HCT116 (cell line): ENCODE measurements around the gene COL5A1. TPM values are rescaled to one million over a fixed set of nuclear protein-coding genes. Genes with fewer than 3 reads are reported as not detected.

Experiments used
- ATAC-seq: fragments of 200-7000 bp; cut with Tn5 transposase; 2 replicates; pipeline ENCODE4 v1.9.1; 2020; ENCODE audit warnings: mild to moderate bottlenecking, moderate library complexity
- BruUV-seq: library from RNA; stranded (reverse); fragments of 400-500 nt; replicated peaks from 2 replicates; lab custom pipeline; 2021; lab: Mats Ljungman, UMichigan
- CTCF ChIA-PET: fragments of 300-600 bp; sonication (Branson Sonifier 250); formaldehyde crosslinking; loops from one replicate; lab custom pipeline; 2021; ENCODE audit warnings: antibody characterized with exemption; lab: Charles Lee
- POLR2A ChIA-PET: fragments of 300-600, 350-600 bp; sonication (Branson Sonifier 250); formaldehyde crosslinking; loops from one replicate; lab custom pipeline; 2021; ENCODE audit warnings: antibody characterized with exemption; lab: Charles Lee
- RAD21 ChIA-PET, 2 experiments: fragments of 300-600 bp; sonication (Branson Sonifier 250); formaldehyde crosslinking; loops; one replicate each; lab custom pipeline; 2023; ENCODE audit warnings: low total read pairs in 2 of 2; ENCODE audit not compliant: uncharacterized antibody in 2 of 2, unreplicated experiment in 2 of 2, low non-redundant PET in 1 of 2; lab: Charles Lee
- DNase-seq: peaks from one replicate; pipeline ENCODE4 v3.0.0-alpha.2; 2010; ENCODE audit warnings: low read depth, low spot score
- H2AFZ ChIP-seq: fragments of 200-600 bp; shearing (Covaris generic), sonication (generic); 2 replicates; pipeline ENCODE4 v1.6.1; 2017; ENCODE audit warnings: low read depth, mixed run types, mixed read lengths, antibody characterized with exemption, low read length; ENCODE audit not compliant: poor library complexity, severe bottlenecking
- H3K27ac ChIP-seq: 2 replicates; pipeline ENCODE4 v1.5.1; 2012; ENCODE audit warnings: low read depth, low read length
- H3K27me3 ChIP-seq: fragments of 200-600 bp; sonication (generic); 2 replicates; pipeline ENCODE4 v1.6.1; 2016; ENCODE audit warnings: mixed run types, low read length, mixed read lengths; ENCODE audit not compliant: insufficient read depth
- H3K36me3 ChIP-seq, 2 experiments: fragments of 200-500 bp in 1 of 2; fragments of 200-600 bp in 1 of 2; sonication (Bioruptor generic) in 1 of 2; sonication (generic) in 1 of 2; 2 replicates each; pipeline versions ENCODE4 v1.5.1 to v1.6.1; 2014 to 2016; ENCODE audit warnings: low read length in 2 of 2, inconsistent platforms in 1 of 2, mixed read lengths in 1 of 2, mixed run types in 1 of 2; ENCODE audit not compliant: insufficient read depth in 2 of 2, control insufficient read depth in 1 of 2
- H3K4me1 ChIP-seq, 2 experiments: fragments of 200-600 bp in 1 of 2; sonication (generic) in 1 of 2; 2 replicates each; pipeline versions ENCODE4 v1.5.1 to v1.6.1; 2012 to 2017; ENCODE audit warnings: low read length in 2 of 2, inconsistent platforms in 1 of 2, mild to moderate bottlenecking in 1 of 2, mixed read lengths in 1 of 2, mixed run types in 1 of 2, moderate library complexity in 1 of 2; ENCODE audit not compliant: insufficient read depth in 2 of 2, control insufficient read depth in 1 of 2
- H3K4me2 ChIP-seq: fragments of 200-600 bp; sonication (generic); 2 replicates; pipeline ENCODE4 v1.6.1; 2017; ENCODE audit warnings: mixed run types, low read length, mixed read lengths
- H3K4me3 ChIP-seq, 2 experiments: fragments of 200-600 bp in 1 of 2; sonication (generic) in 1 of 2; replicated peaks in 1 of 2; 2 replicates each; pipeline ENCODE4 v1.5.1; 2011 to 2016; ENCODE audit warnings: low read length in 2 of 2, control low read depth in 1 of 2, low read depth in 1 of 2, mild to moderate bottlenecking in 1 of 2, mixed read lengths in 1 of 2, mixed run types in 1 of 2
- H3K79me2 ChIP-seq: fragments of 200-600 bp; sonication (generic); 2 replicates; pipeline ENCODE4 v1.6.1; 2017; ENCODE audit warnings: mild to moderate bottlenecking, mixed run types, low read length, moderate library complexity, mixed read lengths; ENCODE audit not compliant: insufficient read depth
- H3K9ac ChIP-seq: fragments of 200-600 bp; sonication (generic); 2 replicates; pipeline ENCODE4 v1.6.1; 2016; ENCODE audit warnings: low read length, mixed read lengths
- H3K9me2 ChIP-seq: fragments of 200-600 bp; sonication (generic), shearing (Covaris generic); 2 replicates; pipeline ENCODE4 v1.6.1; 2017; ENCODE audit warnings: mixed run types, mild to moderate bottlenecking, moderate library complexity; ENCODE audit not compliant: insufficient read depth
- H3K9me3 ChIP-seq, 2 experiments: fragments of 200-500 bp in 1 of 2; fragments of 200-600 bp in 1 of 2; sonication (Bioruptor generic) in 1 of 2; sonication (generic) in 1 of 2; 2 replicates each; pipeline ENCODE4 v1.6.1; 2014 to 2017; ENCODE audit warnings: low read length in 2 of 2, mixed read lengths in 2 of 2, inconsistent platforms in 1 of 2, low read depth in 1 of 2, mild to moderate bottlenecking in 1 of 2, mixed run types in 1 of 2, moderate library complexity in 1 of 2; ENCODE audit not compliant: control insufficient read depth in 1 of 2, insufficient read depth in 1 of 2
- H4K20me1 ChIP-seq: fragments of 200-600 bp; sonication (generic), shearing (Covaris generic); 2 replicates; pipeline ENCODE4 v1.6.1; 2017; ENCODE audit warnings: mixed run types, mild to moderate bottlenecking, moderate library complexity; ENCODE audit not compliant: insufficient read depth
- CBX3 ChIP-seq: IDR thresholded peaks from 2 replicates; pipeline ENCODE4 v1.6.1; 2012; ENCODE audit warnings: low read depth
- CEBPB ChIP-seq: IDR thresholded peaks from 2 replicates; pipeline ENCODE4 v1.6.1; 2012; ENCODE audit warnings: low read depth
- ELF1 ChIP-seq: IDR thresholded peaks from 2 replicates; pipeline ENCODE4 v1.6.1; 2012; ENCODE audit warnings: low read depth, borderline replicate concordance
- EZH2 ChIP-seq: fragments of 200-600 bp; sonication (generic); IDR thresholded peaks from 2 replicates; pipeline ENCODE4 v1.6.1; 2017; ENCODE audit warnings: antibody characterized with exemption, mixed run types
- EZH2phosphoT487 ChIP-seq: fragments of 200-600 bp; IDR thresholded peaks from 2 replicates; pipeline ENCODE4 v1.6.1; 2018; ENCODE audit warnings: antibody characterized with exemption, borderline replicate concordance
- FOSL1 ChIP-seq: IDR thresholded peaks from 2 replicates; pipeline ENCODE4 v1.6.1; 2012; ENCODE audit warnings: low read depth
- JUND ChIP-seq: IDR thresholded peaks from 2 replicates; pipeline ENCODE4 v1.6.1; 2012
- RAD21 ChIP-seq: IDR thresholded peaks from 2 replicates; pipeline ENCODE4 v1.6.1; 2012; ENCODE audit warnings: low read depth, mild to moderate bottlenecking
- SP1 ChIP-seq: IDR thresholded peaks from 2 replicates; pipeline ENCODE4 v1.6.1; 2012; ENCODE audit warnings: low read depth
- YY1 ChIP-seq: IDR thresholded peaks from 2 replicates; pipeline ENCODE4 v1.6.1; 2011; ENCODE audit warnings: low read length, low read depth, moderate library complexity, mild to moderate bottlenecking; ENCODE audit not compliant: insufficient replicate concordance; ENCODE audit errors: extremely low read depth
- ZFX ChIP-seq: fragments of 450-650 bp; IDR thresholded peaks from 2 replicates; pipeline ENCODE4 v1.6.1; 2017
- ZNF274 ChIP-seq: fragments of 200-500 bp; sonication (Bioruptor generic); IDR thresholded peaks from 2 replicates; pipeline ENCODE4 v1.6.1; 2014; ENCODE audit warnings: mild to moderate bottlenecking, low read depth, low read length, inconsistent platforms
- intact Hi-C: fragments of 100-400 bp; cut with micrococcal nuclease; formaldehyde crosslinking; loops from 2 replicates; pipeline ENCODE4 v1.10.0; 2022
- total RNA-seq: library from RNA; stranded (reverse); gene quantifications from one replicate; pipeline ENCODE4 v1.2.1, GENCODE V29; 2021; ENCODE audit not compliant: unreplicated experiment
- TF ChIP-seq, protein P1 (sequence below), 3 experiments: fragments of 200-600 bp in 1 of 3; sonication (generic) in 1 of 3; IDR thresholded peaks in 2 of 3; conservative IDR thresholded peaks in 1 of 3; 2 replicates each; pipeline ENCODE4 v1.5.1; 2012 to 2017; ENCODE audit warnings: low read depth in 2 of 3, low read length in 2 of 3, antibody characterized with exemption in 1 of 3, borderline replicate concordance in 1 of 3, control low read depth in 1 of 3, mild to moderate bottlenecking in 1 of 3, mixed read lengths in 1 of 3, mixed run types in 1 of 3, moderate library complexity in 1 of 3; ENCODE audit not compliant: insufficient read depth in 1 of 3
- TF ChIP-seq, protein P2 (sequence below): IDR thresholded peaks from 2 replicates; pipeline ENCODE4 v1.6.1; 2012
- TF ChIP-seq, protein P3 (sequence below): IDR thresholded peaks from 2 replicates; pipeline ENCODE4 v1.6.1; 2011; ENCODE audit warnings: mild to moderate bottlenecking, low read length, moderate library complexity; ENCODE audit not compliant: insufficient replicate concordance; ENCODE audit errors: extremely low read depth

The COL5A1 gene
- total RNA-seq, 1 experiment from 2014 or later, result 0.30 TPM

DNA sequence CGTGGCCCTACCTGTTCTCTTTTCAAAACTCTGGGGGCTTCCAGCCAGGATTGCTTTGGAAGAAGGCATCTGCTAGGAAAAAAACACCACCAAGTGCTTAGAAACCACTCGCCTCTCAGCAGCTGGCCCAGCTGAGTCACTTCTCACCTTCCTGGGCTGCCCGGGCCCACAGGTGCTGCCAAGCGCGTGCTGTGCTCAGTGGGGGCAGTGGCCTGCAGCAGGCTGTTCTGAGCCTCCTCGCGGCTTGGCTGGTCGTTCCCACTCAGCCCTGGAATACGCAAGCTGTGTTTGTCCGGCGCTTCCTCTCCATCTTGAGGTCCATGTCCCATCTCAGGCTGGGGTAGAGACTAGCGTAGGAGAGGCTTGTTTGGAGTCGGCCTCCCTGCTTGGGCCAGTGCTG lies 136.6 kb downstream of the COL5A1 start:
- intact Hi-C loops, result loop anchor here (5.0 kb wide), 2 partner anchors 304 to 634 kb away; no protein-coding TSS in a partner anchor
- H3K4me1 ChIP-seq, result peaks cover 3 to 5% of the 10 kb centered on the region in 2 experiments; a peak in 2 of 4 replicates
- ChIA-PET RAD21 (no interaction called here), POLR2A (no interaction called here), CTCF (interaction anchor here (0.5 to 1.1 kb wide), 7 partner anchors 9 to 453 kb away, joined by 3 to 5 read pairs (median 3); no protein-coding TSS in a partner anchor)
- H3K27ac ChIP-seq, result no peak overlapping the region
- no peaks in the 10 kb centered on the region for H3K9me3 ChIP-seq
- H3K79me2 ChIP-seq, result no peaks in the 10 kb centered on the region
- H3K9me2 ChIP-seq, result no peaks in the 10 kb centered on the region
- H3K36me3 ChIP-seq, result no peaks in the 10 kb centered on the region
- no peak overlapping the region for H3K9ac ChIP-seq
- H3K4me2 ChIP-seq, result no peak overlapping the region
- no TSS peak for BruUV-seq
- H3K27me3 ChIP-seq, result no peaks in the 10 kb centered on the region
- no peak for TF ChIP-seq CEBPB
- TF ChIP-seq EZH2, result no peak
- TF ChIP-seq CBX3, result no peak
- no peak for TF ChIP-seq SP1
- no peak for TF ChIP-seq FOSL1
- TF ChIP-seq YY1, result no peak
- no peak for DNase-seq
- ATAC-seq, result no peak
- no peaks in the 10 kb centered on the region for H4K20me1 ChIP-seq
- no peak overlapping the region for H2AFZ ChIP-seq
- no peak overlapping the region for H3K4me3 ChIP-seq

DNA sequence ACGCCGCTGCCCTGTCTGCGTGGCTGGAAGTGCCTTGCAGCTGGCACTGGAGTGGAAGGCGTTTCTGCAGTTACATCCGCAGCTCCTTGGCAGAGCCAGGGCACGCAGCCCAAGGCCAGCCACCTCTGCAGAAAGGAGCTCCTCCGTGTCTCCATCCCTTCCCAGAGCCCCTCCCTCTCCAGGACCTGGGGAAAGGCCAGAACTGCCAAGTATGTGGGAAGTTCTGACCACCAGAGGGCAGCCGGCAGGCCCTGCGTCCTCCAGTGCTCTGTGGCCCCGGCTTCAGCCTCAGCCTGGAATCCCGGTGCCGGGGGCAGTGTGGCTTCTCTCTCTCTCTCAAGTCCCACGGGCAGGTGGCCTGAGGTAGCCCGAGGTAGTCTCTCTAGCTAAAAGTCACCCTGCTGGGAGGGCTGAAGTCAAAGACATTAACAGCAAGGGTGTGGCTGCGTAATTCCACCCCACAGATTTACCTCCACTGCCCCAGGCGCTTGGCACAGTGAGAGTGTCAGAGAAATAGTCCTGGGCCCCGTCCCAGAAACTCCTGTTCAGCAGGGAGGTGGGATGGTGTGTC lies 137.3 kb downstream of the COL5A1 start:
- 0 out of 2 replicates have a peak, but pooled peaks cover 7% of the 10 kb centered on the region for H3K27me3 ChIP-seq
- peaks cover 3 to 5% of the 10 kb centered on the region in 2 experiments; a peak in 2 of 4 replicates for H3K4me1 ChIP-seq
- POLR2A ChIA-PET, result no interaction called here
- RAD21 ChIA-PET, result no interaction called here
- H3K9me3 ChIP-seq, result no peaks in the 10 kb centered on the region
- TF ChIP-seq RAD21, result peak; percentile 73
- TF ChIP-seq, protein P1, sequence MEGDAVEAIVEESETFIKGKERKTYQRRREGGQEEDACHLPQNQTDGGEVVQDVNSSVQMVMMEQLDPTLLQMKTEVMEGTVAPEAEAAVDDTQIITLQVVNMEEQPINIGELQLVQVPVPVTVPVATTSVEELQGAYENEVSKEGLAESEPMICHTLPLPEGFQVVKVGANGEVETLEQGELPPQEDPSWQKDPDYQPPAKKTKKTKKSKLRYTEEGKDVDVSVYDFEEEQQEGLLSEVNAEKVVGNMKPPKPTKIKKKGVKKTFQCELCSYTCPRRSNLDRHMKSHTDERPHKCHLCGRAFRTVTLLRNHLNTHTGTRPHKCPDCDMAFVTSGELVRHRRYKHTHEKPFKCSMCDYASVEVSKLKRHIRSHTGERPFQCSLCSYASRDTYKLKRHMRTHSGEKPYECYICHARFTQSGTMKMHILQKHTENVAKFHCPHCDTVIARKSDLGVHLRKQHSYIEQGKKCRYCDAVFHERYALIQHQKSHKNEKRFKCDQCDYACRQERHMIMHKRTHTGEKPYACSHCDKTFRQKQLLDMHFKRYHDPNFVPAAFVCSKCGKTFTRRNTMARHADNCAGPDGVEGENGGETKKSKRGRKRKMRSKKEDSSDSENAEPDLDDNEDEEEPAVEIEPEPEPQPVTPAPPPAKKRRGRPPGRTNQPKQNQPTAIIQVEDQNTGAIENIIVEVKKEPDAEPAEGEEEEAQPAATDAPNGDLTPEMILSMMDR (IDR thresholded peaks at IDR 0.05 in 2 of 3, conservative IDR thresholded peaks at IDR 0.05 in 1 of 3; ENCODE audit: borderline replicate concordance in 1 of 3, insufficient read depth in 1 of 3, low read depth in 2 of 3, low read length in 2 of 3), result peak; percentile 72 to 87 (median 77)
- no peak for TF ChIP-seq JUND
- TF ChIP-seq EZH2phosphoT487, result no peak
- TF ChIP-seq, protein P2, sequence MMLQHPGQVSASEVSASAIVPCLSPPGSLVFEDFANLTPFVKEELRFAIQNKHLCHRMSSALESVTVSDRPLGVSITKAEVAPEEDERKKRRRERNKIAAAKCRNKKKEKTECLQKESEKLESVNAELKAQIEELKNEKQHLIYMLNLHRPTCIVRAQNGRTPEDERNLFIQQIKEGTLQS, result no peak
- no peak for TF ChIP-seq CBX3
- TF ChIP-seq FOSL1, result no peak
- TF ChIP-seq, protein P3, sequence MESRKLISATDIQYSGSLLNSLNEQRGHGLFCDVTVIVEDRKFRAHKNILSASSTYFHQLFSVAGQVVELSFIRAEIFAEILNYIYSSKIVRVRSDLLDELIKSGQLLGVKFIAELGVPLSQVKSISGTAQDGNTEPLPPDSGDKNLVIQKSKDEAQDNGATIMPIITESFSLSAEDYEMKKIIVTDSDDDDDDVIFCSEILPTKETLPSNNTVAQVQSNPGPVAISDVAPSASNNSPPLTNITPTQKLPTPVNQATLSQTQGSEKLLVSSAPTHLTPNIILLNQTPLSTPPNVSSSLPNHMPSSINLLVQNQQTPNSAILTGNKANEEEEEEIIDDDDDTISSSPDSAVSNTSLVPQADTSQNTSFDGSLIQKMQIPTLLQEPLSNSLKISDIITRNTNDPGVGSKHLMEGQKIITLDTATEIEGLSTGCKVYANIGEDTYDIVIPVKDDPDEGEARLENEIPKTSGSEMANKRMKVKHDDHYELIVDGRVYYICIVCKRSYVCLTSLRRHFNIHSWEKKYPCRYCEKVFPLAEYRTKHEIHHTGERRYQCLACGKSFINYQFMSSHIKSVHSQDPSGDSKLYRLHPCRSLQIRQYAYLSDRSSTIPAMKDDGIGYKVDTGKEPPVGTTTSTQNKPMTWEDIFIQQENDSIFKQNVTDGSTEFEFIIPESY, result no peak
- TF ChIP-seq EZH2, result no peak
- no peak for TF ChIP-seq ELF1
- no peak for TF ChIP-seq ZFX
- no peak for TF ChIP-seq ZNF274
- no peak for TF ChIP-seq CEBPB
- H2AFZ ChIP-seq, result no peak overlapping the region
- H3K27ac ChIP-seq, result no peak overlapping the region
- no peaks in the 10 kb centered on the region for H3K36me3 ChIP-seq
- peak; percentile 33 for DNase-seq
- intact Hi-C loops, result loop anchor here (1.0 to 5.0 kb wide), 3 partner anchors 204 to 633 kb away; no protein-coding TSS in a partner anchor
- H3K9me2 ChIP-seq, result no peaks in the 10 kb centered on the region
- H3K4me2 ChIP-seq, result 0 out of 2 replicates have a peak overlapping the region, but pooled peaks have one; percentile 24
- H3K79me2 ChIP-seq, result no peaks in the 10 kb centered on the region
- H3K4me3 ChIP-seq, result no peak overlapping the region
- no peaks in the 10 kb centered on the region for H4K20me1 ChIP-seq
- no TSS peak for BruUV-seq
- no peak overlapping the region for H3K9ac ChIP-seq
- CTCF ChIA-PET, result interaction anchor here (0.5 to 1.1 kb wide), 7 partner anchors 8 to 454 kb away, joined by 3 to 5 read pairs (median 3); no protein-coding TSS in a partner anchor
- ATAC-seq, result peak; percentile 96
